ENCODE measurements around the gene HEXD.
A peak's percentile ranks its signal among the peaks of the same experiment; 100 is the strongest.

The HEXD gene

GRCh38 chr17:82487910-82488309 lies 69.8 kb downstream of the HEXD start:
- intact Hi-C loops (cut with DNase I; ENCODE audit: low total_unique reads) = no loop called here

GRCh38 chr17:82489117-82489516 lies 71.0 kb downstream of the HEXD start:
- no peak overlapping the region for H3K4me3 ChIP-seq
- no peaks in the 10 kb centered on the region for H3K9me3 ChIP-seq
- peaks cover 29 to 46% (median 41%) of the 10 kb centered on the region in 3 donors for H3K36me3 ChIP-seq
- H3K4me1 ChIP-seq = peaks cover 0 to 38% (median 24%) of the 10 kb centered on the region in 4 donors
- H3K27me3 ChIP-seq = no peaks in the 10 kb centered on the region
- DNase-seq = peak; percentile 86 to 97
- intact Hi-C loops (cut with DNase I; ENCODE audit: low total_unique reads) = no loop called here
- peak overlapping the region; percentile 86 to 91 for H3K27ac ChIP-seq
- TF ChIP-seq CTCF (IDR thresholded peaks at IDR 0.05) = no peak

More at GRCh38 chr17:82487910-82488309, 69.8 kb downstream of the HEXD start:
- Histone ChIP-seq H3K4me1 (peaks cover 0 to 26% (median 17%) of the 10 kb centered on the region in 4 donors), H3K9me3 (no peaks in the 10 kb centered on the region), H3K27me3 (no peaks in the 10 kb centered on the region), H3K4me3 (no peak overlapping the region), H3K27ac (peak overlapping the region; percentile 86 to 91), H3K36me3 (peaks cover 35 to 58% (median 51%) of the 10 kb centered on the region in 3 donors)
- no peak for TF ChIP-seq CTCF (IDR thresholded peaks at IDR 0.05)
- no peak for DNase-seq

- Histone ChIP-seq H3K27me3 (no peaks in the 10 kb centered on the region), H3K36me3 (peaks cover 20 to 37% (median 32%) of the 10 kb centered on the region in 3 donors), H3K4me3 (no peak overlapping the region), H3K4me1 (peaks cover 0 to 47% (median 29%) of the 10 kb centered on the region in 4 donors), H3K27ac (peak overlapping the region; percentile 86 to 91), H3K9me3 (no peaks in the 10 kb centered on the region)
- DNase-seq = no peak
- intact Hi-C loops (cut with DNase I; ENCODE audit: low total_unique reads) = loop anchor here (5.0 kb wide), 1 partner anchor 38 kb away; the partner anchor contains the start of gene CYBC1
- no peak for TF ChIP-seq CTCF (IDR thresholded peaks at IDR 0.05)
Observed at GRCh38 chr17:82489851-82490511, 71.8 kb downstream of the HEXD start.

- DNase-seq = no peak
- intact Hi-C loops (cut with DNase I; ENCODE audit: low total_unique reads) = loop anchor here (5.0 kb wide), 1 partner anchor 38 kb away; the partner anchor contains the start of gene CYBC1
- peaks cover 0 to 51% (median 29%) of the 10 kb centered on the region in 4 donors for H3K4me1 ChIP-seq
- no peaks in the 10 kb centered on the region for H3K27me3 ChIP-seq
- peak overlapping the region; percentile 86 to 91 for H3K27ac ChIP-seq
- TF ChIP-seq CTCF (IDR thresholded peaks at IDR 0.05) = no peak
- H3K36me3 ChIP-seq = peaks cover 14 to 30% (median 25%) of the 10 kb centered on the region in 3 donors
- no peaks in the 10 kb centered on the region for H3K9me3 ChIP-seq
- no peak overlapping the region for H3K4me3 ChIP-seq
Observed at GRCh38 chr17:82490512-82491195, 72.5 kb downstream of the HEXD start.

GRCh38 chr17:82491196-82491530 lies 73.0 kb downstream of the HEXD start:
- Histone ChIP-seq H3K9me3 (no peaks in the 10 kb centered on the region), H3K27ac (peak overlapping the region; percentile 86 to 91), H3K4me3 (no peak overlapping the region), H3K4me1 (peaks cover 0 to 56% (median 29%) of the 10 kb centered on the region in 4 donors), H3K36me3 (peaks cover 9 to 25% (median 20%) of the 10 kb centered on the region in 3 donors), H3K27me3 (no peaks in the 10 kb centered on the region)
- intact Hi-C loops (cut with DNase I; ENCODE audit: low total_unique reads) = loop anchor here (5.0 kb wide), 1 partner anchor 39 kb away; the partner anchor contains the start of gene CYBC1
- no peak for TF ChIP-seq CTCF (IDR thresholded peaks at IDR 0.05)
- no peak for DNase-seq
